ENCODE measurements around the gene EOLA1.
"Not testable (repeated sequence)": the region's sequence is repeated elsewhere in the genome, so short reads cannot be mapped to it uniquely, and the experiment has no call there.

The EOLA1 gene

DNA sequence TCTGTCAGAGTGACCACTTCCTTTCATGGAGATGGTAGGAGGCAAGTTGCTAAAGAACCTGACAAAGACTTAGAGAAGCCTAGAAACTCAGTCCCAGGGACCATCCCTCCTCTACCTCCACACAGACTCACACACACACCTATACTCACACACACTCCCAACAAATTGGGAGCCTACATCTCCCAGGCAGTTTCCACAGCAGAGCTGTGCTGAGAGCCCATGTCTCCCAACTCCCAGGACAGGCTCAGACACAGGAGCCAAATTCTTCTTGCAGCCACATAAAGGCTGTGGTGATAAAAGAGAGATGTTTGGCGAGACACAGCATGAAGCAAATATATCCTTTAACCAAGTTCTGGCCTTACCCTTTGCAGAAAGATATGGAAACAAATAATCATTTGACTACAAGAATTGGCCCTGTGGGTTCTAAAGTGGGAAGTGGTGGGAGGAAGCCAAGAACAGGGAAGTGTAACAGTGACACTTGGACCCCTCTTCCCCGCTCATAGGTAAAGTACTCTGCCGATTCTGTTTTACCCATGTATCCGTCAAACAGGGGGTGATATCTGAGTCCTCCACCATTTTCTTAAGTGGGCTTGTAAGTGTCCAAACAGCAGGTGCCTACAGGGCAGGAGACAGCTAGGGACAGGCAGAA is 24.7 kb upstream of the EOLA1 start:
- no peak for DNase-seq

DNA sequence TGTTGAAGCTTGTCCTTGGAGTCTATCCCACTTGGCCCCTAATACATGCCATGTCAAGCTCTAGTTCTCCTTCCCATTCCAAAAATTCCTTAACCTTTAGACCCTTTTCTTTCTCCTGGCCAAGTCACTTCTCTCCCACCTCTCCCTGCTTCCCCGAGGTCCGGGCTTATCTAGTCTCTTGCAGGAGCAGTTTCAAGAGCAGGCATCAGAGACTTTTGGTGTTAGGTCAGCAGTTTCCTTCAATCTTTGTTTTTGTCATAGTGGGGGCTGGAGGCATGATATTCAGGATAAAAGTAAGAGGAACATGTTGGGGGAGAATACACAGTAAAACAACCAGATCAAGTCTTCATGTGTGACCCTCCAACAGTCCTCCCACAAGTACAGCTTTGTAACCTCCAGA is 24.2 kb upstream of the EOLA1 start:
- no peak for DNase-seq

DNA sequence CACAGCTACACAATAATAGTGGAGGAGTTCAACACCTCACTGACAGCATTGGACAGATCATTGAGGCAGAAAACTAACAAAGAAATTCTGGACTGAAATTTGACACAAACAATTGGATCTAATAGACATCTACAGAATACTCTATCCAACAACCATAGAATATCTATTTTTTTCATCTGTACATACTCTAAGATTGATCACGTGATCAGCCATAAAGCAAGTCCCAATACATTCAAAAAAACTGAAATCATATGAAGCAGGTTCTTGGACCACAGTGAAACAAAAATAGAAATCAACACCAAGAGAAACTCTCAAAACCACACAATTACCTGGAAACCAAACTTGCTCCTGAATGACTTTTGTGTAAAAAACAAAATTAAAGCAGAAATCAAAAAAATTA is 23.5 kb upstream of the EOLA1 start:
- no peak for DNase-seq

DNA sequence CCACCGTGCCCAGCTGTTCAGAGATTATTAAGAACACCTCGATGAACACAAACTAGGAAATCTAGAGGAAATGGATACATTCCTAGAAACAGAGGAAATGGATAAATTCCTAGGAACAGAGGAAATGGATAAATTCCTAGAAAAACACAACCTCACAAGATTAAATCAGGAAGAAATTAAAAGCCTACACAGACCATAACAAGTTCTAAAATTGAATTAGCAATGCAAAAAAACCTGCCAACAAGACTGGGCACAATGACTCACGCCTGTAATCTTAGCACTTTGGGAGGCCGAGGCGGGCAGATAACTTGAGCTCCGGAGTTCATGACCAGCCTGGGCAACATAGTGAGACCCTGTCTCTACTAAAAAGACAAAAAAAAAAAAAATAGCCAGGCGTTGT is 22.6 kb upstream of the EOLA1 start:
- DNase-seq, result no peak

- not testable (repeated sequence) for DNase-seq
Observed at GRCh38 chrX:149520636-149521277, 20.1 kb upstream of the EOLA1 start.

GRCh38 chrX:149521438-149521837 is 19.4 kb upstream of the EOLA1 start:
- DNase-seq, result no peak

GRCh38 chrX:149522916-149523315 is 17.9 kb upstream of the EOLA1 start:
- no peak for DNase-seq

DNA sequence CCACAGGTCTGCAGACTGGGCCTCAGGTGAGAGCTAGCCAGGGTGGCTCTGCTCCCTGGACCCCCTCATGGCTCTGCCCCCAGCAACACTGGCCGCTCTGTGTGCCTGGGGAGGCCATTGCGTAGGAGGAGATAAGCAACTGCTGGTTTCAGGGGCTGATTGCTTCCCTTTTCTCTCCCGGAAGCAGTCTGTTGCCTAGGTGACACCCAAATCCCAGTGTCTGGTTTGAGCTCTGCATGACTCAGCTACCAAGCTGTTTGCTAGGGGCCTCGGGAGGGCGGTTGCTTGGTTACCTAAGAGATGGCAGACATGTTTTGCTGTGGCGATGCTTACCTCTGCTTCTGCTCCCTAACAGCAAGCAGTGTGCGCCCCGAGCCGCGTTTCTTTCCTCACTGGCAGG is 15.4 kb upstream of the EOLA1 start:
- peak; percentile 51 for DNase-seq

DNA sequence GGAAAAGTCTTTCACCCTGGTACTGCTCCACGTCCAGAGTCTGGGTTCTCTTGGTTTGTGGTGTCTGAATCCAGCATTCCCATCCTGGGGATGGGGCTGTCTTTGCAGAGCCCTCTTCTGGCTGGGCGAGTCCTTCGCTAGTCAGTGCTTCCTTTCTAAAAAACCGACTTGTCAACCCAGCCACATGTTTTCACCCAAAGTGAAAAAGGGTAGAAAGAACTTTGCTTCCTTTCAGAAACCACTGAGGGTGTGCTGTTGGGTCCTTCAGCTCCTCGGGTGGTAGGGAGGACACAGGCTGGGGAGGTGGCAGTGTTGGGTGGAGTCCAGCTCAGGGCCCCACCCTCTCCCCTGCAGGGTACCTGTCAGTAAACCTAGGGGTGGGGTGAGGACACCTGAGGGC is 14.9 kb upstream of the EOLA1 start:
- DNase-seq, result not testable (repeated sequence)

- DNase-seq, result not testable (repeated sequence)
Observed at GRCh38 chrX:149526318-149527033, 14.3 kb upstream of the EOLA1 start.

DNA sequence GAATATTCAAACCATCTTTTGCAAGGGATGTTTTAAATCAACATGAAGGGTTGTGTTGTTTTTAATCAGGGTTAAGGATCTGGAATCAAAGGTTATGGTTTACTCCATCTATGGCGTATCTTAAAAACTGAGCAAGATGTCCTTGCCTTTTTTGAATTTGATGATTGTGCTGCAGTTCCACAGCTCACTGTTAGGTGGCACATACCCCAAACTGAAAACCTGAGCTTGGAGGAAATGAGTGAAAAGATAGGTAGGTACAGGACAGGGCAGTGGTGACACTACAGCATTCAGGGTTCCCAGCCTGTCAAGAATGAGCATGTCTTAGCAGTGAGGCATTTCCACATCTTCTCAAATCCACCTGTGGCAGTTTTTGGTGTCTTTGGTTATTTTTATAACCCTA is 13.1 kb upstream of the EOLA1 start:
- no peak for DNase-seq

DNA sequence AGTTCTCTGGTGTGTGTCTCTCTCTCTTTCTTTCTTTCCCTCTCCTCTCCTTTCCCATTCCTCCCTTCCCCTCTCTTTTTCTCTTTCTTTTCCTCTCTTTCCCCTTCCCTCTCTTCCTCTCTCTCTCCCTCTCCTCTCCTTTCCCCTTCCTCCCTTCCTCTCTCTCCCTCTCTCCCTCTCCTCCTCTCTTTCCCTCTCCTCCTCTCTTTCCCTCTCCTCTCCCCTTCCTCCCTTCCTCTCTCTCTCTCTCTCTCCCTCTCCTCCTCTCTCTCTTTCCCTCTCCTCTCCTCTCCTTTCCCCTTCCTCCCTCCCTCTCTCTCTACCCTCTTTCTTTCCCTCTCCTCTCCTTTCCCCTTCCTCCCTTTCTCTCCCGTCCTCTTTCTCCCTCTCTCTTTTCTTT is 12.4 kb upstream of the EOLA1 start:
- no peak for DNase-seq

- DNase-seq, result no peak
Observed at GRCh38 chrX:149531599-149531998, 9.2 kb upstream of the EOLA1 start.

DNA sequence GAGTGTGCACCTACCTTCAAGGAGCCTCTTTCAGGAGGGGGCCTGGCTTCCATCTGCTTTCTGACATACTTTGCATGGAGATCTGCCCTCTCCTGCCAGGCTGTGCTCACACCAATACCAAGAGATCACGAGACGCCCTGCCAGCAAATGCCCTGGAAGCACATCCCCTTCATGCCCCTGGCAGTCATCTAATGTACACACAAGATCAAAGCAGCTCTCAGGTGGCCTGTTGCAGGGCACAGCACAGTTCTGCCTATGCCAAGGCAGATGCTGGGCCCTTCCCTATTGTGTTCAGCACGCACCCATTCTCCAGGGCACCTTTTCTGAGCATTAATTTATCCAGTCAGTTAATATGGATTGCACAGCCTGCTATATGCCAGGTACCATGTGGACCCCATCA is 7.9 kb upstream of the EOLA1 start:
- not testable (repeated sequence) for DNase-seq

DNA sequence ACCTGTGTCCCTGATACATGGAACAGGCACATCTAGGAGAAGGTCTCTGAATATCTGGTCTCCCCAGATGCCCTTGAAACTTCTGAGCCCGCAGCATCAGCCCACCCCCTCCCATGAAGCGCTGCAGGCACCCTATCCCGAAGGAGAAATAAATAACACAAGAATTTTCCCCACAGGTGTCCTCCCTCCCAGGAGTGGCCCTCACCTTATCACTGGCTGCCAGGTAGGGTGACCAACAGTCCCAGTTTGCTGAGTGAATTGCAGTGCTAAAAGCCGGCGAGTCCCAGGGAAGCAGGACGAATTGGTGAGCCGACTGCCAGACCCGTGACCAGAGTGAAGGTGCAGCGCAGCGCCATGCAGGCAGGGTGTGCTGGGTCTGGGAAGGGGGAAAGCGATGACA is 6.8 kb upstream of the EOLA1 start:
- not testable (repeated sequence) for DNase-seq

- not testable (repeated sequence) for DNase-seq
Observed at GRCh38 chrX:149534926-149535602, 5.7 kb upstream of the EOLA1 start.

DNA sequence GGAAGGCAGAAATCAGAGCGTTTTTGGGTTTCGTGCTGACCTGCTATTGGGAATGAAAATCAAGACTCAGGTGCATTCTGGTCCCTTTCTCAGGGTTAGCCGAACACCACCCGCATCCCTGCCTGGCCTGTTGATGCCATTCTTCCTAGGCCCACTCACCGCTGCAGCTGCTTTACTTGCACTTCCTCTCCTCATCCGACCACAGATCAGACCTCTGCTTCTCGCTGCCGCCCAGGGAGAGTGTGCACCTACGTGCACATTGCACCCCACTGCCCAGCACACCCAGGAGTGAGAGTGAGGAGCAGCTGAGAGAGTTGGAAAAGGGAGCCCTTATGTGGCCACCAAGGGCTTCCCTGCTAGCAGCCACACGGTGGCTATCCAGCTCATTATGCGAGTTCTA is 3.3 kb upstream of the EOLA1 start:
- DNase-seq, result not testable (repeated sequence)

GRCh38 chrX:149539283-149540130 is 1.3 kb upstream of the EOLA1 start:
- peak; percentile 72 for DNase-seq

GRCh38 chrX:149540131-149540620 is 636 bp upstream of the EOLA1 start:
- peak; percentile 77 for DNase-seq

GRCh38 chrX:149541521-149542047 is 772 bp downstream of the EOLA1 start:
- no peak for DNase-seq

- DNase-seq, result not testable (repeated sequence)
Observed at GRCh38 chrX:149545545-149546543, 5.0 kb downstream of the EOLA1 start.

All from DMS79 (cell line).